DMS53 treated with DMSO at 0.1 percent for 48 hours (cell line): ENCODE measurements around the gene TRPT1.
A peak's percentile ranks its signal among the peaks of the same experiment; 100 is the strongest.

Experiments used
- DNase-seq: peaks from one replicate; lab custom pipeline; 2025; ENCODE audit not compliant: unreplicated experiment; lab: John Stamatoyannopoulos, UW

The TRPT1 gene

DNA sequence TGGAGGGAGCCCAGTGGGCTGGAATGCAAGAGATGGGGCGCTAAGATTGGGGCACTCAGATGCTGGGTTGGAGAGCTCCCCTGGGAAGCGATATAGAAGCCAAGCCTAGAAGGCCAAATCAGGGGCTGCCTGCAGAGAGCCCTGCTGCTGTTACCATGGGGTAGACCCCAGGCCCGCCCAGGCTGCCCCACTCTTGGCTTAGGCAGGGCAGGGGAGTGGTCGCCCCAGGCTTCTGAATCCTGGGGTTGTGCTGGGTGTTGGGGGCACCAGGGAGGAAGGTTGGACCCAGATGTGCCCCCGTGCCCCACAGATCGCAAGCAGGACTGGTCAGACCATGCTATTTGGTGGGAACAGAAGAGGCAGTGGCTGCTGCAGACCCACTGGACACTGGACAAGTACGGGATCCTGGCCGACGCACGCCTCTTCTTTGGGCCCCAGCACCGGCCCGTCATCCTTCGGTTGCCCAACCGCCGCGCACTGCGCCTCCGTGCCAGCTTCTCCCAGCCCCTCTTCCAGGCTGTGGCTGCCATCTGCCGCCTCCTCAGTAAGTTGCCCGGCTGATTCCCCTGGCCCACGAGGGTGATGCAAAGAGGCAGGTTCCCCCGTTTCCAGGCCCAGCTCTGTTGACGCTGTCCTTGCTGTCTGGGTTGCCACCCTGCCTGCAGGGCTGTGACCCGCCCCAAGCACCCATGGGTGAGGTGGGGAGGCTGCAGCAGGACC, 15.5 kb downstream of the TRPT1 start:
- no peak for DNase-seq

DNA sequence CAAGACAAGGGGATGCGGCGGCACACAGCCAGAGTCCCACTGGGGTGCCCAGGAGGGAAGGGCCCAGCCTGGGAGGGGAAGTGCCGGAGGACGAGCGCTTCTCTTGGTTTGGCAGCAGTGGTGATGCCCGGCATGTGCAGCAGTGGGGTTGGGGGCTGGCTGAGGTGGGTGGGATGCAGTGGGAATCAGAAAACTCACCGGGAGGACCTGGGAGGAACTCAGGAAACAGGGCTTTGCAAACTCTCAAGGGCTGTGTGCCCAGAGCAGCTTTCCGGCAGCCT, 16.5 kb downstream of the TRPT1 start:
- DNase-seq = no peak

DNA sequence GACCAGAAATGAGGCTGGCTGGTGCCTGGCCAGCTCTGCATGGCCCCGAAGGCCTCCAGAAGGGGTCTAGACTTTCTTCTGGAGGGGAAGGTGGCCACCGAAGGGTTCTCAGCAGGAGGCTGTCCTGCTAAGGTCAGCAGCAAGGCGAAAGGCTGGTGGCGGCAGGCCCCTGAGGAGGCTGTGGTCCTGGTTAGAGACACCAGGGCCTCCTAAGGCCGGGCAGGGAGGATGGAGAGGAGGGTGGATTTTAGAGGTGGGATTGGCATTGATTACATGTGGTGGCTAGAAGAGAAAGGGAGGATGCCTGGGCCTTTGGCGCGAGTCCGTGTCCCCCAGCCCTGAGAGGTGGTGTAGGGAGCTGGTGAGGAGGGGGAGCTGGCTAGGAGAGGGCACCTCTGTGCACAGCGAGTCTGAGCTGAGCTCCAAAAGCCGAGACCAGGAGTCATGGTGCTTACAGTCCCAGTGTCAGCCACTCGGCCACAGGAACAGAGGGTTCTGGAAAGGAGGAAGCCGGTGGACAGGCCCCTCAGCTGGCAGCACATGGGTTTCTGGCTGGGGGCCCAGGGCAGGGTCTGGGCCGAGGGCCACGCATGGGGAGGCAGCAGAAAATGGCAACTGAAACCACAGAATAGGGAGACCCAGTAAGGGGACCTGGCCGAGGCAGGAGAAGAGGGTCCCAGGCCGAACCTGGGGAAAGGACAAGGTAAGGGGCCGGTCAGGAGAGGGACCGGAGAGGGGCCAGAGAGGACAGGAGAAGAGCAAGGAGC, 17.0 kb downstream of the TRPT1 start:
- DNase-seq = no peak

DNA sequence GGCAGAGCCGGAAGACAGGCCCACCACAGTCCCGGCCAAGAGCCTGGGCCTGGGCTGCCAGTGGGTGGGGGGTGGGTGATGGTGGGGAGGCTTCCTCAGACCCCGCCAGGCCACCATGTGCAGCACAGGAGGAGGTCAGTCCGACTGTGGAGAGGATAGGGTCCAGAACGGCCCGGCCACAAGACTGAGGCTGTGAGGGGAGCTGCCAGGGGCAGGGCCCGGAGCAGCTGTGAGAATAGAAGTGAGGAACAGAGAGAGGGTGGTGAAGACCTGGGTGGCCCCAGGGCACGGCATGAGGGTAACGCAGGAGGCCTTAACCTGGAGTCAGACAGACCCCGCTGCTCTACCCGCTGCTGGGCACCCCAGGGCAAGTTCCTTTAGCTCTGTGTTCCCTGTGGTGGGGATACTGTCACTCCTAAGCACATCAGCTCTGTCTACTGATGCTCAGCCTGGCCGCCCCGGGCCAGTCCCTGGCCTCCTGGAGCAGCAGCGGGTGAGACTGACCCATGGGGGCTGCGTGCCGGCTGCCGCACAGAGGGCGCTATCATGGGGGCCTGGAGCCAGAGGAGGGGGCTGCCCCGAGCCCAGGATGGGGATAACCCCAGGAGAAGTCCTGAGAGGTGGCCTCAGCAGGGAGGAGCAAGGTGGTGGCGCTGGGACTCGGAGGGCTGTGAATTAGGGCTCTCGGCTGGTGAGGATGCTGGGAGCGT, 17.7 kb downstream of the TRPT1 start:
- DNase-seq = no peak

DNA sequence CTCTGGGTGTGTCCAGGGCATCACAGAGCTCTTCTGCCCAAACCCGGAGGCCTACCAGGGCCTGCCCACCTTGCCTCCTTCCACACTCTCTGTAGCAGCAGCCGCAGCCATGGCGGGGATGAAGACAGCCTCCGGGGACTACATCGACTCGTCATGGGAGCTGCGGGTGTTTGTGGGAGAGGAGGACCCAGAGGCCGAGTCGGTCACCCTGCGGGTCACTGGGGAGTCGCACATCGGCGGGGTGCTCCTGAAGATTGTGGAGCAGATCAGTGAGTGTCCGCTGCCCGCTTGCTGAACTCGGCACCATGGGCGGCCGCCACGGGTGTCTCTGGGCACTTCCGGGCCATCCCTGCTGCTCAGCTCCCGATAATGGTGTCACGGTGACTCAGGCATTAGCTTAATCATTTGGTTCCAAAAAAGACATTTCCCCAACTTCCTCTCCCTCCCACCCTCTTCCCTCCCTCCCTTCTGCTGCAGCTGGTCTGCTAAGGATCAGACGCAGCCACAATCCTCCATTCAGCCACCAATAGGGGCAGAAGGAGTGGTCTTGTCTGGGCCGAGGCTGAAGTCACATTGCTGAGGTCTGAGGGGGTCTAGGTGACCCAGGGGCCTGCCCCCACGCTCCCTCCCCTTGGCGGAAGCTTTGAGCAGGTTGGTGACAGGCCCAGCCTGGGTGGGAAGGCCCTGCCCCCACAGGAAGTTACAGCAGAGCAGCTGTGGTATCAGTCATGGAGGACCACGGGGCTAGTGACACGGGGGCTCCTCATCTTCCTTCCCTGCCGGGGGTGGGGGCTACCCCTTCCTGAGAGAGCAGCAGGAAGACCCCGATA, 18.5 kb downstream of the TRPT1 start:
- no peak for DNase-seq

DNA sequence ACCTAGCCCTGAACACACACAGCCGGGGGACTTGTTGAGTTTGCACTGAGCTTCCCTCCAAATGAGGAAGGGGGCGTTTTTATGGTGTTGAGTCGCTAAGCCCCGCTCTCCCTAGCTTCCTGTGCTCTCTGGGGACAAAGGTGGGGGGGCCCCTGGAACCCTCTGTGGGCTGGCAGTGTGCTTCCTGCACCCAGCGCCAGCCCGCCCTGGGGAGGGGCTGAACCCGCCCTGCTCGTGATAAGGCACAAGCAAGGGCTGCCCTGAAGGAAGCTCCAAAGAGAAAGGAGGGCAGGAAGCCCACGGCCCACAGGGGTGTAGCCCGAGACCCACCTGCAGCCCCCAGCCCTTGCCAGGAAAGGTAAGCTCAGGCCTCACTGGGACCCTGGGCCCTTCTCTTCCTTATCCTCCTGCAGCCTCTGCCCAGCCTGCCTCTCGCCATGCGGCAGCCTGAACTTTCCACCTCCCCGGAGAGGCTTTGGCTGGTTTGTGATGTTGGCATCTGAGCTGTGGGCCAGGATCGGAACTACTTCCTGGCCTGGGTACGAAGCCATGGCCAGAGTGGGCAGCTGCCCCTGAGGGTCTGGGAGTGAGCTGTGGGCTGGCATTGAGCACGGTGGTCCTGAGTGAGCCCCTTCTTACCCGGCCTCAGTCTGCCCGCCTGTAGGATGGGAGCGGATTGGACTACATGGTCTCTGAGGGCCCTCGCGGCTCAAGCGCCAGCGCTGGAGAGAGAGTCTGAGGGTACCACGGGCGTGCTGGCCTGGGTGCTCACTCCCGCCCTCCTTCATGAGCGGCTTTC, 19.3 kb downstream of the TRPT1 start, which contains the start of gene FERMT3:
FERMT3 (plus strand) TSS at position 265 of the 799 bp plus-strand sequence. CDS start 644 bp downstream, outside the sequence.
- no peak for DNase-seq

DNA sequence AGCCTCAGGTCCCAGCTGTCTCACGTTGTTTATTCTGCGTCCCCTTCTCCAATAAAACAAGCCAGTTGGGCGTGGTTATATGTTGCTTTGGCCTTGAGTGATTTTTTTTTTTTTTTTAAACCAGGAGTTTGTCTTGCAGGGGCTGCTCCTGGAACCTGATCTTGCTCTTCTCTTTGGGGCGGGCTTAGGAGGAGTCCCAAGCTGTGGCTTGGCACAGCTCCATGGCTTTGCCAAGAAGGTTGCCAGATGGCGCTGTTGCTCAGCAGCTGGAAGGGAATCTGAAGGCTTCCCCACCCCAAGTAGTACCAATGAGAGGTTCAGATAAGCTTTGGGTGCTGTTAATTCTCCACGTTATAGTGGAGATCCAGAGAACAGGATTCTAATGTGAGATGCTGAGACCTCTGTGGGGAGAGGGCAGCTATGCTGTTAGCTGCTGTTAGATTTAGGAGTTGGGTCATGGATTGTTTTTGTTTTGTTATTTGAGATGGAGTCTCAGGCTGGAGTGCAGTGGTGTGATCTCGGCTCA, 21.5 kb downstream of the TRPT1 start:
- DNase-seq = peak; percentile 66

DNA sequence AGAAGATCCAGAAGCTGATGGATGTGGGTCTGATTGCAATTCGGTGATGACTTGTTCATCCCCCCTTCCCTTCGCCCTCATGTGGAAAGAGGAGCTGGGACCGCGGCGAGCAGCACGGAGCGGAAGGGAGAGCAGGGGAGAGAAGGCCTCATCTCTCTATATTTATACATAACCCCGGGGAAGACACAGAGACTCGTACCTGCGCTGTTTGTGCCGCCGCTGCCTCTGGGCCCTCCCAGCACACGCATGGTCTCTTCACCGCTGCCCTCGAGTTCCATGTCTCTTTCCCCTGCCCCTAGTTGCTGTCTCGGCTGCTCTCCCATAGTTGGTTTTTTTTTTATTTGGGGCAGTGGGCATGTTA, 21.9 kb downstream of the TRPT1 start:
- no peak for DNase-seq

DNA sequence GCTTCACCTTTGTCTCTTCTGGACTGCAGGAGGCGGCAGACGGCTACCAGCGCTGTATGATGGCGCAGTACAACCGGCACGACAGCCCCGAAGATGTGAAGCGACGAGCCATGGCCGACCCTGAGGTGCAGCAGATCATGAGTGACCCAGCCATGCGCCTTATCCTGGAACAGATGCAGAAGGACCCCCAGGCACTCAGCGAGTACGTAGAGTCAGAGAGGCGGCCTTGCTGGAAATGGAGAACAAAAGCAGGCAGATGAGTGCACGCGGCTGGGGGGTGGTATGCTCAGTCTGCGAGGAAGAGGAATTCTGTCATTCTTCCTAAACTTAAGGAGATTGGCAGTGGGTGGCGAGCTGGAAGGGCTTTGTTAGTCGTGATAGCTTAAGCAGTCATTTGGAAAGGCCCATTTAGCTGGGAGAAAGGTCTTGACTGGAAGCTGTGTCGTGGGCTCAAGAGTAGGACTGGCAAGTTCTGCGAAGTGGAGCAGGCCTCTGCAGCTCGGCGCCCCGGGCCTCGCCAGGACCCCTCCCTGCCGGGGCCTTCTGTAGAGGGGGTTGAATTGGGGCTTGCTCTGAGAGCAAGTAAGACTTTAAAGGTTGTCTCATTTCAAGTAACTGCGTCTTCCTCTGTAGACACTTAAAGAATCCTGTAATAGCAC, 22.4 kb downstream of the TRPT1 start:
- no peak for DNase-seq

DNA sequence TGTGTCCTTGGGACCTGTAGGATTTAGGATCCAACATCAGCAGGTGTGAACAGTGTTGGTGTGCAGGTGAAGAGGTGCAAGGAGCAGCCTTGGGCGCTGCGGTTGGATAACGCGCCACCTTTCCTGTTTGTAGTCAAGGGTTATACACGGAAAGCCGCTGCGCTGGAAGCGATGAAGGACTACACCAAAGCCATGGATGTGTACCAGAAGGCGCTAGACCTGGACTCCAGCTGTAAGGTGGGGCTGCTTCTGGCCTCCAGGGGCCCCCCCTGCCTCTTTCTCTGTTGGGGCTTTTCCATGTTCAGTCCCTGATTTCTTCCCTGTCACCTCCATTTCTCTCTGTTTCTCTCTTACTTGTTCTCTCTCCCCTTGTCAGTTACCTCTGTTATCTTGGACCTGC, 23.0 kb downstream of the TRPT1 start:
- DNase-seq = no peak

DNA sequence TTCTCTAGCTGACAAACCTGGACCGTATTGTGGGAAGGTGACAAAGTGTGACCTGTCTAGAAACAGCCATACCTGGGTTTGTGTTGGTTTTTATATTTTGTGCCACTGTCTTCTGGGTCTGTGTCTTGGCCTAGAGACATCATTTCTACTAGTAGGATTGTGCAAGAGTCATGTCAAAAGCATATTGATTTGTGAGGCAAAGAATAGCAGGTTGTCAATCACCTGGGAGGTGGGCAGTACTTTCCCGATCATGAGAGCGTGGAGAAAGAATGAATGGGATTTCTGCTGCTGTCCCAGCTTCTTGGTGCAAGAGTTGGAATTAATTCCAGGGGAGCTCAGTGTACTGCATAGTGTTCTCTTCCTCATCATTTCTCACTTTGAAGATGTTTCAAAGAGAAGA, 24.4 kb downstream of the TRPT1 start:
- no peak for DNase-seq

DNA sequence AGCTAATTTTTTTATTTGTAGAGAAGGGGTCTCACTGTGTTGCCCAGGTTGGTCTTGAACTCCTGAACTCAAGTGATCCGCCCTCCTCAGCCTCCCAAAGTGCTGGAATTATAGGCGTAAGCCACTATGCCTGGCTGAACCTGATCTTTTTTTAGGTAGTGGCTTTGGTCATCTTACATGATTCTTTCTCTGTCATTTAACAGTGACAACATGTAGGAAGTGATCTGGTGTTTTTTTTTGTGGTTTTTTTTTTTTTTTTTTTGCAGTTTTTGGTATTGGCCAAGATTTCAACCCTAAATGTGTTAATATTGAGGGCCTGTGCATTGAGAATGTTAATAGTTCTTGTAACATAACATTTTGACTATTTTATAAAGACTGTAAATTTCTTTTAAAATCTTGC, 27.5 kb downstream of the TRPT1 start:
- no peak for DNase-seq

DNA sequence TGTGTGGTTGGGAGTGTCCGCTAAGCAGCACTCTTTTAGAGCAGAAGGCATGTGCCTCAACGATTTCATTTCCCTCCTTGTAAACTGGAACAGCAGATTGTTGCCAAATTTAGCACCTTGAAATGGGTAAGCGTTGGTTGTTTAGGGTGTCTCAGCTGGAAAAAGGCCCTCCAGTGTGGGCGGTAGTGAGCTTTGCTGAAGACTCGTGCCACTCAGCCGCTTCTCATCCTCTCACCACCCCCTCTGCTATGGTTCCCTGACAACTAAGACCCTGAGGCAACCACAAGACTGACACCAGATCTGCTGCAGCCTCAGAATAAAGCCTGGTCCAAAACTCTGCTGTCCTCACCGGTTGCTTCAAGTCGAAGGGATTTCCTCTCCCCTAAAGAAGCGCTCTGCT, 29.4 kb downstream of the TRPT1 start:
- no peak for DNase-seq

DNA sequence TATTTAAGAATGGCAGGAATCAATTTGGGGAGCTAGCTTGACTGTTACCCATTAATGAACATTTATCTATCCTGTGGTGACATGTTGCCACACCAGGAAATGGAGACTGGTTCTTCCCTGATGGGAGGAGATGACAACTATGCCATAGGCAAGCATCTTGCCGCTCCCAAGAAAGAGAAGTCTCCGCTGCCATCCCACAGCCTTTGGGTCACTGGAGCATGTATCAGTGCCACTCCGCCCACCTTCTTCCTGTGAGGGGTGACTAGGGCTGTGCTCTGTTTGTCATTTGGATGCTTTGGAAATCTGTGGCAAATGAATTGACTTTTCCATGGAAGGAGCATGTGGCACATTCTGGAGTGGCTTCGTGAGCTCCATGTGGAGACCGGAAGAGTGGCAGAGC, 33.6 kb downstream of the TRPT1 start:
- no peak for DNase-seq

DNA sequence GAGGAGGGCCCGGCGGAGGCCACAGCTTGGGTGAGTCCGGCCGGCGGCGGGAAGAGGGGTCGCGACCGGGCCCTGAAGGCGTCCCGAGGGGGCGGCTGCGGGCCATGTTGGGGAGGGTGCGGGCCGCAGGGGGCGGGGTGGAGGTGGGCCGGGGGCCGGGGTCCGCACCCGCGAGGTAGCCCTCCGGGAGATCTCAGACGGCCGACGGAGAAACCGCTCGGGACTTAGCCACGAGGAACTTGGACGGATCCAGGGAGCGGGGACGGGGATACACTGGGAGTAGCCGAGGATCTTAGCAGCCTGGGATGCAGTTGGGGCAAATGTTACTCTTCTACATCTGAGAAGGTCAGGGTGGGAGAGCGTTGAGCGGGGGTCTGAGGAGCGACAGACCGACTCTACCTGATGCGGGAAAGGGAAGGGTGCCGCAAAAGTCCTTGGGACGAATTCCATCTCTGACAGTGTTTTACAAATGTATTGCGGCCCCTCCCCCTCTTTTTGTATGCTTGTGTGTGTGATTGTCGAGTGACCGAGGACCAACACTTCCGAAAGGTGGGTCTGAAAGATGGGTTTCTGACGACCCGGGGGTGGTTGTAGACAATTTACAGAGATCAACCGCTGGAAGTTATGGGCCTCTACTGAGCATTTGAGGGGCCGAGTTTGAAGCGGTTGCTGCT, 39.4 kb downstream of the TRPT1 start:
- no peak for DNase-seq

DNA sequence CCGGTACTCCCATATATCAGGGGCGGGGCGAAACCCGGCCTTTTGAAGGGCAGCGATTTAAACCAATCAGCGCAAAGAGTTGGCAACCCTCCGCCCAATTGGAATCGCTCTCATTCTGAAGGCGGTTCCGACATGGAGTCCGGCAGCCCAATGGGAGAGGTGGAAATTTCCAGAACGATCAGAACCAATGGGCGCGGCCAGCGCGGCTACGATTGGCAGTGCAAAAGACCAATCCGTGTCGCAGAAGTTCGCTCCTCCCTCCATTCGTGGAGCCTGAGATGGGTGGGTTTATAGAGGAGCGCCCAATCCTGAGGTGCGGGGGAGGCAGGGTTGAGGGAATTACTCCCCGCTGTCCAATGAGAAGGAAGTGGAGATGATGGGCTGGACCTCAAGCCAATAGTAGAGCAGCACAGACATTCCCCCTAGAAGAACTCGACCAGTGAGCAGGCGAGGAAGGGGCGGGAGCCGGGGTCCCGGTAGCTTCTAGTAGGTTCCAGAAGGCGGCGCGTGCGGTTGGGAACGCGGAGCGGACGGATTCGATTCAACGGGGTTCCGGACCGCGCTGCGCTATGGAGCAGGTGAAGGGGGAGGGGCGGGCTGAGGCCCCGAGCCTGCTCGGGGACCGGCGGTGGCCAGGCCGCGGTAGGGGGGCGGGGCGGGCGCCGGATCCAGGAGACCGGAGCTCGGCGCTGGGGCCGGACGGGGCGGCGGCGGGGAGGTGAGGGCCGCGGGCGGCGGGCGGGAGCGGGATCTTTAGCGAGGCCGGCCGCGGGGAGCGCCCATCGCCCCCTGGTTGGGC, 40.1 kb downstream of the TRPT1 start, which contains the start of gene STIP1:
STIP1 (plus strand) TSS at position 479 of the 799 bp plus-strand sequence; CDS start at position 570, 91 bp downstream.
- peak; percentile 99 for DNase-seq

DNA sequence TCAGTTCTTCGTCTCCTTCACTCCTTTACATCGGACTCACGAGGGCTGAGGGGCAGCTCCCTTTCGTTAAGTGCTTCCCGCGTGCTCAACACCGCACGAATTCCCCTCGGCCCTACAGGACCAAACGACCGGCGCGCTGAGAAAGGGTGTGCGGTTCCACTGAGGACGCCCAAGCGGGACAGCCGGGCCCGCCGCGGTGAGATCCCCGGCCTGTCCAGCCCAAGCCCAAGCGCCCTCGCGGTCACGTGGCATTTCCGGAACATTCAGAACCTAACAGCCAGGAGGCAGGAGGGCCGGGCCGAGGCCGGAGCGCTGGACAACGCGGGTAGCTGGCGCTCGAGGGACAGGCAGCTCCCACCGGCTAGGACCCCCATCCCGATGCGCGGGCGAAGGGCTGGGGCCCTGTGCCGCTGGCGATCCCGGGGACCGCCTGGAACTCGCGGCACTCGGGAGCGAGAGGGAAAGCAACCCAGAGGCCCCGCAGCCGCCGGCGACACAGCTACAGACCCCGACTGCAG, 40.8 kb downstream of the TRPT1 start:
- DNase-seq = peak; percentile 71

DNA sequence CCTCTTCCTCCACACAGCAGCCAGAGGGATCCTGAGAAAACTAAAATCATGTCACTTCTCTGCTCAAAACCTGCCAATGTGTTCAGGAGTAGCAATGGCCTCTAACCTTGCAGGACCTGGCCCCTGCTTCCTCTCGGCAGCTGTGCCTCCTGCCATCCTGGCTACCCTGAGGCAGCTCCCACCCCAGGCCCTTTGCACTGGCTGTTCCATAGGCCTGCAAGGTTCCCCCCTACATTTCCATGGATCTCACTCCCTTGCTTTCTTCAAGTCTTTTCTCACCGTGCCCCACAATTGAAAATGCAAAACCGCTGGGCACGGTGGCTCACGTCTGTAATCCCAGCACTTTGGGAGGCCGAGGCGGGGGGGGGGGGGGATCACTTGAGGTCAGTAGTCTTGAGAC, 42.1 kb downstream of the TRPT1 start:
- DNase-seq = no peak
